HEK293 (cell line): ENCODE results near the gene ZNF223.

Experiments
- CTCF ChIA-PET: fragments of 350-600 bp; formaldehyde crosslinking; extraction: SDS; loops from one replicate; lab custom pipeline; 2021; ENCODE audit warnings: antibody characterized with exemption; lab: Yijun Ruan, JAX
- POLR2A ChIA-PET: fragments of 300-600 bp; formaldehyde crosslinking; extraction: SDS; loops from one replicate; lab custom pipeline; 2020; ENCODE audit warnings: antibody characterized with exemption, inconsistent platforms; lab: Yijun Ruan, JAX
- H3K27ac ChIP-seq: fragments of 200-500 bp; sonication (Bioruptor generic); 2 replicates; pipeline ENCODE4 v1.5.1; 2014; ENCODE audit warnings: low read depth, low read length, control low read depth, inconsistent platforms; ENCODE audit errors: extremely low read depth
- H3K36me3 ChIP-seq, 2 experiments: fragments of 200-500 bp in 1 of 2; sonication (Bioruptor generic) in 1 of 2; 1 replicate in 1 of 2; 2 replicates in 1 of 2; pipeline ENCODE4 v1.5.1; 2014 to 2017; ENCODE audit warnings: inconsistent platforms in 2 of 2, low read length in 2 of 2; ENCODE audit not compliant: control insufficient read depth in 2 of 2, insufficient read depth in 1 of 2
- H3K4me1 ChIP-seq: fragments of 200-500 bp; sonication (Bioruptor generic); 2 replicates; pipeline ENCODE4 v1.5.1; 2014; ENCODE audit warnings: mild to moderate bottlenecking, low read length, inconsistent platforms; ENCODE audit not compliant: control insufficient read depth, insufficient read depth
- H3K4me3 ChIP-seq: 2 replicates; pipeline ENCODE4 v1.5.1; 2011; ENCODE audit warnings: low read depth, mild to moderate bottlenecking, control low read depth, low read length, moderate library complexity
- H3K9me3 ChIP-seq: fragments of 200-500 bp; sonication (Bioruptor generic); 2 replicates; pipeline ENCODE4 v1.5.1; 2014; ENCODE audit warnings: low read depth, low read length, inconsistent platforms; ENCODE audit not compliant: control insufficient read depth, insufficient read depth
- IKZF3 ChIP-seq: fragments of 450-650 bp; IDR thresholded peaks from 2 replicates; pipeline ENCODE4 v1.5.0; 2018; ENCODE audit warnings: missing biosample characterization, mild to moderate bottlenecking, missing genetic modification characterization, moderate library complexity
- PRDM10 ChIP-seq: fragments of 450-650 bp; formaldehyde crosslinking; IDR thresholded peaks from 2 replicates; pipeline ENCODE4 v1.5.1; 2016; ENCODE audit warnings: missing biosample characterization, missing genetic modification characterization
- SCRT1 ChIP-seq: fragments of 450-650 bp; formaldehyde crosslinking; IDR thresholded peaks from 2 replicates; pipeline ENCODE4 v1.5.1; 2016; ENCODE audit warnings: missing biosample characterization, missing genetic modification characterization, borderline replicate concordance
- SCRT2 ChIP-seq: fragments of 450-650 bp; formaldehyde crosslinking; IDR thresholded peaks from 2 replicates; pipeline ENCODE4 v1.5.1; 2016; ENCODE audit warnings: missing biosample characterization, missing genetic modification characterization
- WT1 ChIP-seq: fragments of 450-650 bp; formaldehyde crosslinking; IDR thresholded peaks from 2 replicates; pipeline ENCODE4 v1.5.1; 2016; ENCODE audit warnings: missing biosample characterization, missing genetic modification characterization
- ZBTB11 ChIP-seq: fragments of 450-650 bp; formaldehyde crosslinking; conservative IDR thresholded peaks from 2 replicates; pipeline ENCODE4 v1.5.1; 2016; ENCODE audit warnings: low read depth, missing biosample characterization, missing genetic modification characterization
- ZBTB44 ChIP-seq: fragments of 450-650 bp; IDR thresholded peaks from 2 replicates; pipeline ENCODE4 v1.5.1; 2018; ENCODE audit warnings: missing biosample characterization, mild to moderate bottlenecking, missing genetic modification characterization
- ZBTB49 ChIP-seq: fragments of 450-650 bp; formaldehyde crosslinking; IDR thresholded peaks from 2 replicates; pipeline ENCODE4 v1.5.1; 2016; ENCODE audit warnings: missing biosample characterization, missing genetic modification characterization, low read depth
- ZBTB7A ChIP-seq: fragments of 450-650 bp; formaldehyde crosslinking; IDR thresholded peaks from 2 replicates; pipeline ENCODE4 v1.5.1; 2016; ENCODE audit warnings: low read depth, missing biosample characterization, missing genetic modification characterization
- ZNF202 ChIP-seq: fragments of 450-650 bp; formaldehyde crosslinking; IDR thresholded peaks from 2 replicates; pipeline ENCODE4 v1.5.1; 2016; ENCODE audit warnings: missing biosample characterization, missing genetic modification characterization, borderline replicate concordance
- ZNF26 ChIP-seq: fragments of 450-650 bp; formaldehyde crosslinking; IDR thresholded peaks from 2 replicates; pipeline ENCODE4 v1.5.1; 2016; ENCODE audit warnings: missing biosample characterization, missing genetic modification characterization
- ZNF274 ChIP-seq, 2 experiments: fragments of 200-500 bp in 1 of 2; fragments of 450-650 bp in 1 of 2; sonication (Bioruptor generic) in 1 of 2; formaldehyde crosslinking in 1 of 2; IDR thresholded peaks; 2 replicates each; pipeline versions ENCODE4 v1.5.1 to v1.6.1; 2014 to 2016; ENCODE audit warnings: borderline replicate concordance in 1 of 2, inconsistent platforms in 1 of 2, low read length in 1 of 2, missing biosample characterization in 1 of 2, missing genetic modification characterization in 1 of 2
- ZNF292 ChIP-seq: fragments of 450-650 bp; formaldehyde crosslinking; IDR thresholded peaks from 2 replicates; pipeline ENCODE4 v1.5.1; 2016; ENCODE audit warnings: low read depth, missing biosample characterization, missing genetic modification characterization, borderline replicate concordance
- ZNF529 ChIP-seq: fragments of 450-650 bp; formaldehyde crosslinking; IDR thresholded peaks from 2 replicates; pipeline ENCODE4 v1.5.1; 2017; ENCODE audit warnings: missing genetic modification characterization, missing biosample characterization; ENCODE audit not compliant: insufficient replicate concordance
- ZNF654 ChIP-seq: fragments of 450-650 bp; formaldehyde crosslinking; IDR thresholded peaks from 2 replicates; pipeline ENCODE4 v1.5.1; 2016; ENCODE audit warnings: low read depth, missing biosample characterization, missing genetic modification characterization
- ZNF658 ChIP-seq: fragments of 450-650 bp; formaldehyde crosslinking; IDR thresholded peaks from 2 replicates; pipeline ENCODE4; 2016; ENCODE audit warnings: missing biosample characterization, missing genetic modification characterization

The ZNF223 gene

GRCh38 chr19:44072543-44073401 is 20.9 kb downstream of the ZNF223 start:
- H3K4me3 ChIP-seq = peak overlapping the region; percentile 49
- ChIA-PET POLR2A (interaction anchor here (0.8 to 1.4 kb wide), 6 partner anchors 21 to 140 kb away, joined by 3 to 6 read pairs (median 4); partner anchors contain the start of genes ZNF221, ZNF224, ZNF226 and ZNF227), CTCF (interaction anchor here (0.5 to 1.5 kb wide), 3 partner anchors 12 to 98 kb away, joined by 3 to 12 read pairs (median 3); no protein-coding TSS in a partner anchor)
- peaks cover 9% of the 10 kb centered on the region for H3K9me3 ChIP-seq
- peaks cover 6 to 58% of the 10 kb centered on the region in 2 experiments for H3K36me3 ChIP-seq
- TF ChIP-seq IKZF3 (tag by site-specific recombination) (peak; percentile 50; the same call in 1 of the 2 replicates), ZBTB7A (tag by site-specific recombination) (no peak), ZBTB49 (tag by site-specific recombination) (no peak), ZBTB11 (peak; percentile 58), ZNF274 (IDR thresholded peaks at IDR 0.05; ENCODE audit: low read length) (no peak), ZNF274 (tag by site-specific recombination; IDR thresholded peaks at IDR 0.05; ENCODE audit: borderline replicate concordance) (no peak), ZNF292 (tag by site-specific recombination) (no peak), ZBTB44 (peak; percentile 22; the same call in 1 of the 2 replicates), PRDM10 (tag by site-specific recombination) (peak; percentile 91), ZNF654 (tag by site-specific recombination) (peak; percentile 7; the same call in 1 of the 2 replicates)
- peaks cover 16% of the 10 kb centered on the region for H3K4me1 ChIP-seq
- peak overlapping the region; percentile 62; the same call in 1 of the 2 replicates for H3K27ac ChIP-seq

GRCh38 chr19:44076325-44076724 is 24.5 kb downstream of the ZNF223 start:
- no peak overlapping the region for H3K4me3 ChIP-seq
- H3K9me3 ChIP-seq = peaks cover 2% of the 10 kb centered on the region; the same call in 1 of the 2 replicates
- CTCF ChIA-PET = no interaction called here
- peaks cover 15% of the 10 kb centered on the region for H3K4me1 ChIP-seq
- POLR2A ChIA-PET = interaction anchor here (1.0 kb wide), 1 partner anchor 37 kb away, joined by 3 read pairs; no protein-coding TSS in a partner anchor
- peaks cover 15 to 78% of the 10 kb centered on the region in 2 experiments for H3K36me3 ChIP-seq
- no peak overlapping the region for H3K27ac ChIP-seq
- TF ChIP-seq ZNF529 (tag by site-specific recombination) = no peak
- TF ChIP-seq SCRT1 (tag by site-specific recombination) = peak; percentile 60
- no peak for TF ChIP-seq WT1 (tag by site-specific recombination)
- TF ChIP-seq ZNF26 (tag by site-specific recombination) = no peak
- TF ChIP-seq SCRT2 (tag by site-specific recombination) = peak; percentile 83
- TF ChIP-seq ZNF202 (tag by site-specific recombination) = no peak
- TF ChIP-seq ZNF658 (tag by site-specific recombination) = no peak
